ENCODE measurements around the gene COA8. TPM values are rescaled to one million over a fixed set of nuclear protein-coding genes. Genes with fewer than 3 reads are reported as not detected.

Gene COA8
- total and polyA plus RNA-seq, 2 of the 13 experiments (the other 11 are each of a cell fraction or from before 2014, with no cell fraction given): 10.9 to 25.1 TPM

DNA sequence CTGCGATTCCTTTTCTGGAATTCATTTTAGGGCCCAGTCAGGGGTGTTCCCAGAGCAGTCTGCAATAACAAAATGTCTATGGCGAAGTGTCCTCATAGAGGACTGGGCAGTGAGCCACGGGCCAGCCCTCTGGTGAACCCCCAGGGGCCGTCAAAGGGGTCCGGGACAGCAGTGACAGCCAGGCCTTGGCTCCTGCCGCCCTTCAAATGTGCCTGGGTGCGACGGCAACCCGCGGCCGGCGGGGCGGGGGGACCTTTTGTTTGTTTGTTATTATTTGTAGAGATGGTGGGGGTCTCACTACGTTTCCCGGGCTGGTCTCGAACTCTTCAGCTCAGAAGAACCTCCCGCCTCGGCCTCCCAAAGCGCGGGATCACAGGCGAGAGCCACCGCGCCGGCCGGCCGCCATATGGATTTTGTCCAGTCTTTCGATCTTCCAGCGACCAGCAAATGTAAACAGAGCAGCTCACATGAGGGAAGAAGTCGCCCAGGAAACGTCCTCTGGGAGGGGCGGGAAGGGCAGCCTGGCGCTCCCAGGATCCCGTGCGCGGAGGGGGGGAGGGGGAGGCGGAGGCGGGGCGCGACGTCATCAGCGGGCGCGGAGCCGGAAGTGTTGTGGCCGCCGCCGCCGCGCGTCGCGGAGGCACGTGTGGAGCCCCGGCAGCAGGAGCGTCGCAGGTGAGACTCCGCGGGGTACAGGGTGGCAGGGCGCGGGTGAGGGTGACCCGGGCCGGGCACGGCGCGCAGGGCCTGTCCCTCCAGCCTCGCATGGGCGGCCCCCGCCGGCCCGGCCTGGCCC, 34.0 kb upstream of the COA8 start, which contains the start of gene TRMT61A (continued):
- TF ChIP-seq ZNF326 (CRISPR knock-in tag; IDR thresholded peaks at IDR 0.05; ENCODE audit: borderline replicate concordance) (no peak), IRF2 (CRISPR knock-in tag; IDR thresholded peaks at IDR 0.05) (no peak; the same call in 1 of the 2 replicates), HNRNPK (IDR thresholded peaks at IDR 0.05; ENCODE audit: low read depth, low read length, poor library complexity, severe bottlenecking) (peak; percentile 90), PAF1 (CRISPR knock-in tag; IDR thresholded peaks at IDR 0.05) (no peak), ZNF44 (CRISPR knock-in tag; IDR thresholded peaks at IDR 0.05) (no peak), SIN3A (IDR thresholded peaks at IDR 0.05; ENCODE audit: borderline replicate concordance, low read depth, low read length) (peak; percentile 89; the same call in 1 of the 2 replicates), KLF11 (CRISPR knock-in tag; IDR thresholded peaks at IDR 0.05) (no peak), ZNF431 (CRISPR knock-in tag; IDR thresholded peaks at IDR 0.05; ENCODE audit: borderline replicate concordance, low read depth) (peak; percentile 71; the same call in 1 of the 2 replicates), CREB1 (IDR thresholded peaks at IDR 0.05) (peak; percentile 73), CREB1 (CRISPR knock-in tag; IDR thresholded peaks at IDR 0.05) (peak; percentile 69), HOXA3 (CRISPR knock-in tag; IDR thresholded peaks at IDR 0.05) (peak; percentile 74), TRIM24 (CRISPR knock-in tag; IDR thresholded peaks at IDR 0.05) (no peak), PCBP1 (IDR thresholded peaks at IDR 0.05; ENCODE audit: borderline replicate concordance, low read depth, low read length) (no peak), SMC3 (IDR thresholded peaks at IDR 0.05; ENCODE audit: low read length) (no peak), ZNF766 (CRISPR knock-in tag; IDR thresholded peaks at IDR 0.05; ENCODE audit: borderline replicate concordance) (no peak), ZNF496 (CRISPR knock-in tag; IDR thresholded peaks at IDR 0.05; ENCODE audit: insufficient replicate concordance) (no peak)
- TF ChIP-seq, protein P1, sequence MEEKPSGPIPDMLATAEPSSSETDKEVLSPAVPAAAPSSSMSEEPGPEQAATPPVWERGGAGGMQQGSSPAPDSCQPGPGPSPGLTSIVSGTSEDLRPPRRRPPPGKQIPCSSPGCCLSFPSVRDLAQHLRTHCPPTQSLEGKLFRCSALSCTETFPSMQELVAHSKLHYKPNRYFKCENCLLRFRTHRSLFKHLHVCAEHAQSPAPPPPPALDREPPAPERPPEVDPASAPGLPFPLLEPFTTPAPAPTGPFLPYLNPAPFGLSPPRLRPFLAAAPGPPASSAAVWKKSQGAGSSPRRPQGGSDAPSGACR (CRISPR knock-in tag; IDR thresholded peaks at IDR 0.05): no peak
- TF ChIP-seq, protein P2, sequence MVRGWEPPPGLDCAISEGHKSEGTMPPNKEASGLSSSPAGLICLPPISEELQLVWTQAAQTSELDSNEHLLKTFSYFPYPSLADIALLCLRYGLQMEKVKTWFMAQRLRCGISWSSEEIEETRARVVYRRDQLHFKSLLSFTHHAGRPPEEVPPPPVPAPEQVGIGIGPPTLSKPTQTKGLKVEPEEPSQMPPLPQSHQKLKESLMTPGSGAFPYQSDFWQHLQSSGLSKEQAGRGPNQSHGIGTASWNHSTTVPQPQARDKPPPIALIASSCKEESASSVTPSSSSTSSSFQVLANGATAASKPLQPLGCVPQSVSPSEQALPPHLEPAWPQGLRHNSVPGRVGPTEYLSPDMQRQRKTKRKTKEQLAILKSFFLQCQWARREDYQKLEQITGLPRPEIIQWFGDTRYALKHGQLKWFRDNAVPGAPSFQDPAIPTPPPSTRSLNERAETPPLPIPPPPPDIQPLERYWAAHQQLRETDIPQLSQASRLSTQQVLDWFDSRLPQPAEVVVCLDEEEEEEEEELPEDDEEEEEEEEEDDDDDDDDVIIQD (CRISPR knock-in tag; IDR thresholded peaks at IDR 0.05; ENCODE audit: low read depth): 0 out of 2 replicates have a peak, but pooled peaks have one; percentile 11
- TF ChIP-seq, protein P3, sequence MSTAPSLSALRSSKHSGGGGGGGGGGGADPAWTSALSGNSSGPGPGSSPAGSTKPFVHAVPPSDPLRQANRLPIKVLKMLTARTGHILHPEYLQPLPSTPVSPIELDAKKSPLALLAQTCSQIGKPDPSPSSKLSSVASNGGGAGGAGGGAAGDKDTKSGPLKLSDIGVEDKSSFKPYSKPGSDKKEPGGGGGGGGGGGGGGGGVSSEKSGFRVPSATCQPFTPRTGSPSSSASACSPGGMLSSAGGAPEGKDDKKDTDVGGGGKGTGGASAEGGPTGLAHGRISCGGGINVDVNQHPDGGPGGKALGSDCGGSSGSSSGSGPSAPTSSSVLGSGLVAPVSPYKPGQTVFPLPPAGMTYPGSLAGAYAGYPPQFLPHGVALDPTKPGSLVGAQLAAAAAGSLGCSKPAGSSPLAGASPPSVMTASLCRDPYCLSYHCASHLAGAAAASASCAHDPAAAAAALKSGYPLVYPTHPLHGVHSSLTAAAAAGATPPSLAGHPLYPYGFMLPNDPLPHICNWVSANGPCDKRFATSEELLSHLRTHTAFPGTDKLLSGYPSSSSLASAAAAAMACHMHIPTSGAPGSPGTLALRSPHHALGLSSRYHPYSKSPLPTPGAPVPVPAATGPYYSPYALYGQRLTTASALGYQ (CRISPR knock-in tag; IDR thresholded peaks at IDR 0.05): no peak
- TF ChIP-seq, protein P4, sequence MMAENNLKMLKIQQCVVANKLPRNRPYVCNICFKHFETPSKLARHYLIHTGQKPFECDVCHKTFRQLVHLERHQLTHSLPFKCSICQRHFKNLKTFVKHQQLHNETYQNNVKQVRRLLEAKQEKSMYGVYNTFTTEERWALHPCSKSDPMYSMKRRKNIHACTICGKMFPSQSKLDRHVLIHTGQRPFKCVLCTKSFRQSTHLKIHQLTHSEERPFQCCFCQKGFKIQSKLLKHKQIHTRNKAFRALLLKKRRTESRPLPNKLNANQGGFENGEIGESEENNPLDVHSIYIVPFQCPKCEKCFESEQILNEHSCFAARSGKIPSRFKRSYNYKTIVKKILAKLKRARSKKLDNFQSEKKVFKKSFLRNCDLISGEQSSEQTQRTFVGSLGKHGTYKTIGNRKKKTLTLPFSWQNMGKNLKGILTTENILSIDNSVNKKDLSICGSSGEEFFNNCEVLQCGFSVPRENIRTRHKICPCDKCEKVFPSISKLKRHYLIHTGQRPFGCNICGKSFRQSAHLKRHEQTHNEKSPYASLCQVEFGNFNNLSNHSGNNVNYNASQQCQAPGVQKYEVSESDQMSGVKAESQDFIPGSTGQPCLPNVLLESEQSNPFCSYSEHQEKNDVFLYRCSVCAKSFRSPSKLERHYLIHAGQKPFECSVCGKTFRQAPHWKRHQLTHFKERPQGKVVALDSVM (CRISPR knock-in tag; IDR thresholded peaks at IDR 0.05): peak; percentile 96
- TF ChIP-seq, protein P5, sequence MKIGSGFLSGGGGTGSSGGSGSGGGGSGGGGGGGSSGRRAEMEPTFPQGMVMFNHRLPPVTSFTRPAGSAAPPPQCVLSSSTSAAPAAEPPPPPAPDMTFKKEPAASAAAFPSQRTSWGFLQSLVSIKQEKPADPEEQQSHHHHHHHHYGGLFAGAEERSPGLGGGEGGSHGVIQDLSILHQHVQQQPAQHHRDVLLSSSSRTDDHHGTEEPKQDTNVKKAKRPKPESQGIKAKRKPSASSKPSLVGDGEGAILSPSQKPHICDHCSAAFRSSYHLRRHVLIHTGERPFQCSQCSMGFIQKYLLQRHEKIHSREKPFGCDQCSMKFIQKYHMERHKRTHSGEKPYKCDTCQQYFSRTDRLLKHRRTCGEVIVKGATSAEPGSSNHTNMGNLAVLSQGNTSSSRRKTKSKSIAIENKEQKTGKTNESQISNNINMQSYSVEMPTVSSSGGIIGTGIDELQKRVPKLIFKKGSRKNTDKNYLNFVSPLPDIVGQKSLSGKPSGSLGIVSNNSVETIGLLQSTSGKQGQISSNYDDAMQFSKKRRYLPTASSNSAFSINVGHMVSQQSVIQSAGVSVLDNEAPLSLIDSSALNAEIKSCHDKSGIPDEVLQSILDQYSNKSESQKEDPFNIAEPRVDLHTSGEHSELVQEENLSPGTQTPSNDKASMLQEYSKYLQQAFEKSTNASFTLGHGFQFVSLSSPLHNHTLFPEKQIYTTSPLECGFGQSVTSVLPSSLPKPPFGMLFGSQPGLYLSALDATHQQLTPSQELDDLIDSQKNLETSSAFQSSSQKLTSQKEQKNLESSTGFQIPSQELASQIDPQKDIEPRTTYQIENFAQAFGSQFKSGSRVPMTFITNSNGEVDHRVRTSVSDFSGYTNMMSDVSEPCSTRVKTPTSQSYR (CRISPR knock-in tag; IDR thresholded peaks at IDR 0.05; ENCODE audit: borderline replicate concordance): peak; percentile 68; the same call in 1 of the 2 replicates

Measured in HepG2 (cell line).